A549 treated with CpdA at 1 μM for 4 hours (cell line): ENCODE results near the gene CYP27C1. TPM values are rescaled to one million over a fixed set of nuclear protein-coding genes. Genes with fewer than 3 reads are reported as not detected.

Source experiments
- total RNA-seq: library from RNA; stranded (reverse); fragments of 200-300 nt; extraction: Qiagen RNA extraction; gene quantifications from 5 replicates; pipeline ENCODE4 v1.2.3, GENCODE V29; 2022; ENCODE audit warnings: low read depth

CYP27C1 gene, protein sequence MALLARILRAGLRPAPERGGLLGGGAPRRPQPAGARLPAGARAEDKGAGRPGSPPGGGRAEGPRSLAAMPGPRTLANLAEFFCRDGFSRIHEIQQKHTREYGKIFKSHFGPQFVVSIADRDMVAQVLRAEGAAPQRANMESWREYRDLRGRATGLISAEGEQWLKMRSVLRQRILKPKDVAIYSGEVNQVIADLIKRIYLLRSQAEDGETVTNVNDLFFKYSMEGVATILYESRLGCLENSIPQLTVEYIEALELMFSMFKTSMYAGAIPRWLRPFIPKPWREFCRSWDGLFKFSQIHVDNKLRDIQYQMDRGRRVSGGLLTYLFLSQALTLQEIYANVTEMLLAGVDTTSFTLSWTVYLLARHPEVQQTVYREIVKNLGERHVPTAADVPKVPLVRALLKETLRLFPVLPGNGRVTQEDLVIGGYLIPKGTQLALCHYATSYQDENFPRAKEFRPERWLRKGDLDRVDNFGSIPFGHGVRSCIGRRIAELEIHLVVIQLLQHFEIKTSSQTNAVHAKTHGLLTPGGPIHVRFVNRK
- total RNA-seq: 3.3 to 6.2 TPM (median 4.4 TPM) in 5 replicates

DNA sequence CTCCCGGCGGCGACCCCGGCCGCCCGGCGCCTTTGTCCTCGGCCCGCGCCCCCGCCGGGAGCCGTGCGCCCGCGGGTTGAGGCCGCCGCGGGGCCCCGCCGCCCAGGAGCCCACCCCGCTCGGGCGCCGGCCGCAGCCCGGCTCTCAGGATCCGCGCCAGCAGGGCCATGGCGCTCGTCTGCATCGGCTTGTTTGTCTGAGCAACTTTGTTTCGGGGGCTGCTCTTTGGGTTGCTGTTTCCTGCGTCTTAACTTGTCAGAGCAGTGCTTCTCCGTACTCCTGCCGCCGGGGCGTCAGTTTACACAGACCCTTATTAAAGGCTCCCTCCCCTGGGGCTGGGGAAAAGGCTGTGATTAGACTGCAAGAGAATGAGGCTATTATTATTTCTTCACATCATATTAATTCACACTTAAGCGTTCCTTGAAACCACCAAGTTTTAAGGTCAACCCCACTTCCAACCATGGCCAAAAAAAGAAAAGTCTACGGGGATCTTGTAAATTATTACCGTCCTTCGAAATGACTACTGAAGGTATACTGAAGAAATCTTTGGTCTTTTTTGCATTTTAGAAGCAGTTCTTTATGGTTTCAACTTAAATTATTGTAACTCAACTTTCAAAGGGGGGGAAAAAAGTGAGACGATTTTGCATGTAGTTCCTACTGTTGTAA is at the start of gene CYP27C1:
Gene CYP27C1 (minus strand): TSS at position 198 of the 666 bp plus-strand sequence. CDS start 29 bp downstream, at position 169.

Other genes starting within 250 kb of the CYP27C1 start
- gene BIN1, start 113.1 kb downstream of the CYP27C1 start, total RNA-seq: 30.9 to 34.7 TPM (median 32.6 TPM) in 5 replicates
- 48.0 to 52.0 TPM (median 50.2 TPM) in 5 replicates for gene ERCC3, start 73.8 kb upstream of the CYP27C1 start, total RNA-seq
- gene MAP3K2, start 167.7 kb upstream of the CYP27C1 start, total RNA-seq: 13.4 to 24.5 TPM (median 20.0 TPM) in 5 replicates
- 1.8 to 4.4 TPM (median 3.7 TPM) in 5 replicates for gene PROC, start 198.1 kb upstream of the CYP27C1 start, total RNA-seq